ENCODE results near the gene THSD4. TPM values are rescaled to one million over a fixed set of nuclear protein-coding genes. Genes with fewer than 3 reads are reported as not detected.

THSD4 gene
- total RNA-seq, 1 donor from 2014 or later = 2.5 TPM

DNA sequence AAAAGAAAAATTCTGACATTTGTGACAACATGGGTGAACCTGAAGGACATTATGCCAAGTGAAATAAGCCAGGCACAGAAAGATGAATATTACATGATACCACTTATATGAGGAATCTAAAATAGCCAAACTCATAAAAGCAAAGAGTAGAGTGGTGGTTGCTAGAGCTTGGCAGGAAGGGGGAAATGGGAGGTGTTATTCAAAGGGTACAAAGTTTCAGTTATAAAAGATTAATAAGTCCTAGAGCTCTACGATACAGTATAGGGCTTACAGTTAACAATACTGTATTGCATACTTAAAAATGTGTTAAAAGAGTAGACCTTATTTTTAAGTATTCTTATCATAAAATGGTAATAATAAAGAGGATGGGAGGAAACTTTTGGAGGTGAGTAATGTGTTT lies 583.5 kb downstream of the THSD4 start:
- Histone ChIP-seq H3K4me3 (ENCODE audit: insufficient read depth, low read depth, low read length) (no peak overlapping the region), H3K79me2 (ENCODE audit: insufficient read depth, low read length) (no peaks in the 10 kb centered on the region), H3K4me1 (ENCODE audit: insufficient read depth, low read length) (no peaks in the 10 kb centered on the region), H3K9me3 (ENCODE audit: insufficient read depth, low read depth, low read length) (no peaks in the 10 kb centered on the region), H2AFZ (ENCODE audit: low read depth, low read length) (no peak overlapping the region), H3K27me3 (ENCODE audit: insufficient read depth, low read length) (no peaks in the 10 kb centered on the region), H3K36me3 (ENCODE audit: insufficient read depth, low read length) (no peaks in the 10 kb centered on the region), H4K20me1 (ENCODE audit: insufficient read depth, low read length) (no peaks in the 10 kb centered on the region), H3K27ac (ENCODE audit: low read depth, low read length) (no peak overlapping the region), H3K9ac (ENCODE audit: low read length) (no peak overlapping the region), H3K4me2 (ENCODE audit: low read length) (no peak overlapping the region)
- FAIRE-seq (no peak), DNase-seq (ENCODE audit: low read depth) (no peak)
- H3K4me3 Mint-ChIP-seq (ENCODE audit: unreplicated experiment) = no peak overlapping the region
- no peak overlapping the region for H3K27ac Mint-ChIP-seq (ENCODE audit: unreplicated experiment)
- H3K9me3 Mint-ChIP-seq (ENCODE audit: unreplicated experiment) = peaks cover 7% of the 10 kb centered on the region
- no peaks in the 10 kb centered on the region for H3K4me1 Mint-ChIP-seq (ENCODE audit: low read depth, unreplicated experiment)
- H3K36me3 Mint-ChIP-seq (ENCODE audit: low read depth, unreplicated experiment) = peaks cover 2% of the 10 kb centered on the region
- TF ChIP-seq, protein P1, sequence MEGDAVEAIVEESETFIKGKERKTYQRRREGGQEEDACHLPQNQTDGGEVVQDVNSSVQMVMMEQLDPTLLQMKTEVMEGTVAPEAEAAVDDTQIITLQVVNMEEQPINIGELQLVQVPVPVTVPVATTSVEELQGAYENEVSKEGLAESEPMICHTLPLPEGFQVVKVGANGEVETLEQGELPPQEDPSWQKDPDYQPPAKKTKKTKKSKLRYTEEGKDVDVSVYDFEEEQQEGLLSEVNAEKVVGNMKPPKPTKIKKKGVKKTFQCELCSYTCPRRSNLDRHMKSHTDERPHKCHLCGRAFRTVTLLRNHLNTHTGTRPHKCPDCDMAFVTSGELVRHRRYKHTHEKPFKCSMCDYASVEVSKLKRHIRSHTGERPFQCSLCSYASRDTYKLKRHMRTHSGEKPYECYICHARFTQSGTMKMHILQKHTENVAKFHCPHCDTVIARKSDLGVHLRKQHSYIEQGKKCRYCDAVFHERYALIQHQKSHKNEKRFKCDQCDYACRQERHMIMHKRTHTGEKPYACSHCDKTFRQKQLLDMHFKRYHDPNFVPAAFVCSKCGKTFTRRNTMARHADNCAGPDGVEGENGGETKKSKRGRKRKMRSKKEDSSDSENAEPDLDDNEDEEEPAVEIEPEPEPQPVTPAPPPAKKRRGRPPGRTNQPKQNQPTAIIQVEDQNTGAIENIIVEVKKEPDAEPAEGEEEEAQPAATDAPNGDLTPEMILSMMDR (IDR thresholded peaks at IDR 0.05; ENCODE audit: insufficient read depth, low read depth, low read length) = no peak
- TF ChIP-seq EZH2 (IDR thresholded peaks at IDR 0.05; ENCODE audit: insufficient read depth, low read length) = no peak
- H3K27me3 Mint-ChIP-seq (ENCODE audit: low read depth, unreplicated experiment) = peaks cover 7% of the 10 kb centered on the region

DNA sequence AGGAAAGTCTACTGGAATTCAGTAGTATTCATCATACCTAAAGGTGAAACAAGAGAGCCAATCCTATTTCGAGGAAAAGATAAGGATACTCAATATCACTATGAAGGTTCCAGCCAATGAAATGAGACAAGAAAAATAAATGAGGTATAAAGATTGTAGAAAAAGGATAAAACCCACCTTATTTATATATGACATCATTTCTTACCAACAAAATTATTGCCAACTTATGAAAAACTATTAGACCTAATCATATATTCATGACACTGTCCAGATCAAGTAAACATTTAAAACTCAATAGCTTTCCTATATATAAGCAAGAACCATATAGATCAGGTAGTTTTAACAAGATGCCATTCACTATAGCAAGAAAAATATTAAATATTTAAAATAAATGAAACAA lies 584.7 kb downstream of the THSD4 start:
- Histone ChIP-seq H4K20me1 (ENCODE audit: insufficient read depth, low read length) (no peaks in the 10 kb centered on the region), H3K9me3 (ENCODE audit: insufficient read depth, low read depth, low read length) (no peaks in the 10 kb centered on the region), H3K4me2 (ENCODE audit: low read length) (no peak overlapping the region), H3K4me1 (ENCODE audit: insufficient read depth, low read length) (peaks cover 4% of the 10 kb centered on the region), H3K79me2 (ENCODE audit: insufficient read depth, low read length) (no peaks in the 10 kb centered on the region), H2AFZ (ENCODE audit: low read depth, low read length) (no peak overlapping the region), H3K9ac (ENCODE audit: low read length) (no peak overlapping the region), H3K36me3 (ENCODE audit: insufficient read depth, low read length) (no peaks in the 10 kb centered on the region), H3K27ac (ENCODE audit: low read depth, low read length) (no peak overlapping the region), H3K27me3 (ENCODE audit: insufficient read depth, low read length) (no peaks in the 10 kb centered on the region), H3K4me3 (ENCODE audit: insufficient read depth, low read depth, low read length) (no peak overlapping the region)
- DNase-seq (ENCODE audit: low read depth) (no peak), FAIRE-seq (no peak)
- Mint-ChIP-seq H3K4me1 (ENCODE audit: low read depth, unreplicated experiment) (peaks cover 3% of the 10 kb centered on the region), H3K36me3 (ENCODE audit: low read depth, unreplicated experiment) (peaks cover 2% of the 10 kb centered on the region), H3K9me3 (ENCODE audit: unreplicated experiment) (peaks cover 7% of the 10 kb centered on the region), H3K27me3 (ENCODE audit: low read depth, unreplicated experiment) (peaks cover 7% of the 10 kb centered on the region), H3K27ac (ENCODE audit: unreplicated experiment) (no peak overlapping the region), H3K4me3 (ENCODE audit: unreplicated experiment) (no peak overlapping the region)
- no peak for TF ChIP-seq EZH2 (IDR thresholded peaks at IDR 0.05; ENCODE audit: insufficient read depth, low read length)
- TF ChIP-seq, protein P1 (IDR thresholded peaks at IDR 0.05; ENCODE audit: insufficient read depth, low read depth, low read length) = no peak

DNA sequence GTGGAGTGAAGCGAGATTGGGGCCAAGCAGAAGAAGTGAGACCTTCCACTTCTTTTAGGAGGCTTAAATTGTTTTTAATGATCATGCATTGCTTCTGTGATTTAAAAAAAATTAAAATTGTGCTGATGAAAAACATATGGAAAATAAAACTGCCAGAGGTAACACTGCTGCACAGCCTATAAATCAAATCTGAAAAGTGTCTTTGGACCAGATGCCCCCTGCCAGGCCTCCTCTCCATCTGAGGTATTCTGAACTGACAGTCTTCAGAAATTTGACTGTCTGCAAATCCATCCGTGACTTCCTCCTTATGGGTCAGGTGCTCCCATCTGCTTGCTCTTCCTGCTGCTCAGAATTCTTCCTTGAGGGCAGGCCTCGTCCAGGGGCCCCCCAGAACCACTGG lies 586.5 kb downstream of the THSD4 start:
- Histone ChIP-seq H4K20me1 (ENCODE audit: insufficient read depth, low read length) (no peaks in the 10 kb centered on the region), H3K9me3 (ENCODE audit: insufficient read depth, low read depth, low read length) (no peaks in the 10 kb centered on the region), H3K27me3 (ENCODE audit: insufficient read depth, low read length) (no peaks in the 10 kb centered on the region), H3K9ac (ENCODE audit: low read length) (no peak overlapping the region), H3K27ac (ENCODE audit: low read depth, low read length) (no peak overlapping the region), H3K4me3 (ENCODE audit: insufficient read depth, low read depth, low read length) (no peak overlapping the region), H3K36me3 (ENCODE audit: insufficient read depth, low read length) (no peaks in the 10 kb centered on the region), H2AFZ (ENCODE audit: low read depth, low read length) (no peak overlapping the region), H3K4me2 (ENCODE audit: low read length) (no peak overlapping the region), H3K79me2 (ENCODE audit: insufficient read depth, low read length) (no peaks in the 10 kb centered on the region), H3K4me1 (ENCODE audit: insufficient read depth, low read length) (peaks cover 10% of the 10 kb centered on the region)
- DNase-seq (ENCODE audit: low read depth) (no peak), FAIRE-seq (no peak)
- Mint-ChIP-seq H3K27ac (ENCODE audit: unreplicated experiment) (no peak overlapping the region), H3K36me3 (ENCODE audit: low read depth, unreplicated experiment) (peaks cover 2% of the 10 kb centered on the region), H3K9me3 (ENCODE audit: unreplicated experiment) (peaks cover 3% of the 10 kb centered on the region), H3K4me3 (ENCODE audit: unreplicated experiment) (no peak overlapping the region), H3K27me3 (ENCODE audit: low read depth, unreplicated experiment) (peaks cover 9% of the 10 kb centered on the region), H3K4me1 (ENCODE audit: low read depth, unreplicated experiment) (peaks cover 14% of the 10 kb centered on the region)
- TF ChIP-seq EZH2 (IDR thresholded peaks at IDR 0.05; ENCODE audit: insufficient read depth, low read length) = no peak
- TF ChIP-seq, protein P1 (IDR thresholded peaks at IDR 0.05; ENCODE audit: insufficient read depth, low read depth, low read length) = no peak
